Neural progenitor cell (in vitro differentiated cells): ENCODE results near the gene DCDC2B. TPM values are rescaled to one million over a fixed set of nuclear protein-coding genes. Genes with fewer than 3 reads are reported as not detected.

ENCODE experiments used
- DNase-seq: peaks from one replicate; pipeline ENCODE4 v3.0.0-alpha.2; 2016; ENCODE audit warnings: low spot score
- H2AFZ ChIP-seq: fragments of 200-600 bp; sonication (generic); replicated peaks from 2 replicates; pipeline ENCODE4 v1.6.1; 2016; ENCODE audit warnings: antibody characterized with exemption
- H3F3A ChIP-seq: fragments of 200-600 bp; sonication (generic); 2 replicates; pipeline ENCODE4 v1.6.1; 2016; ENCODE audit warnings: antibody characterized with exemption, low read depth
- H3K27ac ChIP-seq: fragments of 200-600 bp; sonication (generic); 2 replicates; pipeline ENCODE4 v1.5.1; 2016; ENCODE audit warnings: mild to moderate bottlenecking
- H3K27me3 ChIP-seq: fragments of 200-600 bp; sonication (generic); 2 replicates; pipeline ENCODE4 v1.6.1; 2016; ENCODE audit warnings: mild to moderate bottlenecking, moderate library complexity
- H3K36me3 ChIP-seq: fragments of 200-600 bp; sonication (generic); 2 replicates; pipeline ENCODE4 v1.5.1; 2016
- H3K4me1 ChIP-seq: fragments of 200-600 bp; sonication (generic); 2 replicates; pipeline ENCODE4 v1.6.1; 2016; ENCODE audit warnings: mixed run types
- H3K4me2 ChIP-seq: fragments of 200-600 bp; sonication (generic); 2 replicates; pipeline ENCODE4 v1.6.1; 2016
- H3K4me3 ChIP-seq: fragments of 200-600 bp; sonication (generic); 2 replicates; pipeline ENCODE4 v1.5.1; 2016
- H3K79me2 ChIP-seq: fragments of 200-600 bp; sonication (generic); 2 replicates; pipeline ENCODE4 v1.6.1; 2016; ENCODE audit warnings: low read depth
- H3K9ac ChIP-seq: fragments of 200-600 bp; sonication (generic); 2 replicates; pipeline ENCODE4 v1.6.1; 2016
- H3K9me3 ChIP-seq: fragments of 200-600 bp; sonication (generic); 2 replicates; pipeline ENCODE4 v1.5.1; 2016; ENCODE audit warnings: low read depth
- H4K20me1 ChIP-seq: fragments of 200-600 bp; sonication (generic); 2 replicates; pipeline ENCODE4 v1.6.1; 2016; ENCODE audit warnings: low read depth
- H3K27ac Mint-ChIP-seq: 3 replicates; pipeline ENCODE4 v1.8.0; 2021; ENCODE audit warnings: mixed read lengths
- H3K27me3 Mint-ChIP-seq: 2 replicates; pipeline ENCODE4 v1.8.0; 2022; ENCODE audit warnings: low read depth, mild to moderate bottlenecking, inconsistent platforms, moderate library complexity, mixed read lengths; ENCODE audit not compliant: insufficient read depth
- H3K36me3 Mint-ChIP-seq: 3 replicates; pipeline ENCODE4 v1.8.0; 2021; ENCODE audit warnings: mixed read lengths
- H3K4me1 Mint-ChIP-seq: 3 replicates; pipeline ENCODE4 v1.8.0; 2021; ENCODE audit warnings: mixed read lengths
- H3K4me3 Mint-ChIP-seq: 3 replicates; pipeline ENCODE4 v1.8.0; 2021; ENCODE audit warnings: mild to moderate bottlenecking, moderate library complexity, mixed read lengths
- H3K9me3 Mint-ChIP-seq: 3 replicates; pipeline ENCODE4 v1.8.0; 2020; ENCODE audit warnings: mixed read lengths
- EZH2 ChIP-seq: fragments of 200-600 bp; sonication (generic); IDR thresholded peaks from 2 replicates; pipeline ENCODE4 v1.6.1; 2017; ENCODE audit warnings: antibody characterized with exemption, mild to moderate bottlenecking, moderate library complexity
- EZH2phosphoT487 ChIP-seq: fragments of 200-600 bp; sonication (generic); IDR thresholded peaks from 2 replicates; pipeline ENCODE4 v1.6.1; 2017; ENCODE audit warnings: antibody characterized with exemption
- total RNA-seq: library from RNA; depleted of rRNA; stranded (reverse); fragments of >200 nt; gene quantifications from 2 replicates; pipeline ENCODE4 v1.2.3, GENCODE V29; 2015; ENCODE audit warnings: low replicate concordance
- TF ChIP-seq, protein P1 (sequence below): fragments of 200-600 bp; sonication (generic); IDR thresholded peaks from 2 replicates; pipeline ENCODE4 v1.5.1; 2017; ENCODE audit warnings: antibody characterized with exemption, mild to moderate bottlenecking

DCDC2B gene
- total RNA-seq, 1 donor from 2014 or later: not detected

DNA sequence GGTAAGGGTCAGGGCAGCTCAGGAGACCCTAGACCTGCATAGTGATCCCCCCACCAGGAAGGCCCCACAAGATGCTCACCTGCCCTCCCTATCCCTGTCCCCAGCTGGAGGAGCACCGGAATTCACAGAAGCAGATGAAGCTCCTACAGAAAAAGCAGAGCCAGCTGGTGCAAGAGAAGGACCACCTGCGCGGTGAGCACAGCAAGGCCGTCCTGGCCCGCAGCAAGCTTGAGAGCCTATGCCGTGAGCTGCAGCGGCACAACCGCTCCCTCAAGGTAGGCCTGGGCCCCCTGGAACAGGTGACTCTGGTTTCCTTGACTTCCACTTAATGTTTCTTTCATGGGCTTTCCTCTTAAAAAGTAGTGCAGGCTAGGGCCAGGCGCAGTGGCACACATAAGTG, 21.0 kb upstream of the DCDC2B start:
- Histone ChIP-seq H4K20me1 (peaks cover 38% of the 10 kb centered on the region), H3K9ac (no peak overlapping the region), H3F3A (no peaks in the 10 kb centered on the region), H2AFZ (no peak overlapping the region), H3K4me2 (no peak overlapping the region), H3K27me3 (no peaks in the 10 kb centered on the region), H3K36me3 (peaks cover 5% of the 10 kb centered on the region), H3K4me1 (no peaks in the 10 kb centered on the region), H3K4me3 (no peak overlapping the region), H3K27ac (no peak overlapping the region), H3K9me3 (no peaks in the 10 kb centered on the region), H3K79me2 (peaks cover 51% of the 10 kb centered on the region)
- Mint-ChIP-seq H3K4me3 (no peak overlapping the region), H3K36me3 (peaks cover 55% of the 10 kb centered on the region), H3K9me3 (no peaks in the 10 kb centered on the region), H3K4me1 (peaks cover 4% of the 10 kb centered on the region), H3K27me3 (peaks cover 5% of the 10 kb centered on the region), H3K27ac (no peak overlapping the region)
- DNase-seq: no peak
- no peak for TF ChIP-seq EZH2
- TF ChIP-seq, protein P1, sequence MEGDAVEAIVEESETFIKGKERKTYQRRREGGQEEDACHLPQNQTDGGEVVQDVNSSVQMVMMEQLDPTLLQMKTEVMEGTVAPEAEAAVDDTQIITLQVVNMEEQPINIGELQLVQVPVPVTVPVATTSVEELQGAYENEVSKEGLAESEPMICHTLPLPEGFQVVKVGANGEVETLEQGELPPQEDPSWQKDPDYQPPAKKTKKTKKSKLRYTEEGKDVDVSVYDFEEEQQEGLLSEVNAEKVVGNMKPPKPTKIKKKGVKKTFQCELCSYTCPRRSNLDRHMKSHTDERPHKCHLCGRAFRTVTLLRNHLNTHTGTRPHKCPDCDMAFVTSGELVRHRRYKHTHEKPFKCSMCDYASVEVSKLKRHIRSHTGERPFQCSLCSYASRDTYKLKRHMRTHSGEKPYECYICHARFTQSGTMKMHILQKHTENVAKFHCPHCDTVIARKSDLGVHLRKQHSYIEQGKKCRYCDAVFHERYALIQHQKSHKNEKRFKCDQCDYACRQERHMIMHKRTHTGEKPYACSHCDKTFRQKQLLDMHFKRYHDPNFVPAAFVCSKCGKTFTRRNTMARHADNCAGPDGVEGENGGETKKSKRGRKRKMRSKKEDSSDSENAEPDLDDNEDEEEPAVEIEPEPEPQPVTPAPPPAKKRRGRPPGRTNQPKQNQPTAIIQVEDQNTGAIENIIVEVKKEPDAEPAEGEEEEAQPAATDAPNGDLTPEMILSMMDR: no peak
- no peak for TF ChIP-seq EZH2phosphoT487

- H3K9me3 Mint-ChIP-seq: no peaks in the 10 kb centered on the region
- DNase-seq: no peak
- peaks cover 8% of the 10 kb centered on the region for H4K20me1 ChIP-seq
- no peaks in the 10 kb centered on the region for H3K27me3 ChIP-seq
- H3K4me1 ChIP-seq: no peaks in the 10 kb centered on the region
- H3K27ac Mint-ChIP-seq: no peak overlapping the region
- no peak overlapping the region for H3K4me2 ChIP-seq
- H3K36me3 ChIP-seq: peaks cover 5% of the 10 kb centered on the region
- no peak for TF ChIP-seq EZH2
- TF ChIP-seq, protein P1: no peak
- TF ChIP-seq EZH2phosphoT487: no peak
- H3F3A ChIP-seq: peaks cover 7% of the 10 kb centered on the region
- peaks cover under 1% of the 10 kb centered on the region for H3K4me1 Mint-ChIP-seq
- peaks cover 2% of the 10 kb centered on the region for H3K27me3 Mint-ChIP-seq
- H3K27ac ChIP-seq: no peak overlapping the region
- no peak overlapping the region for H3K4me3 Mint-ChIP-seq
- H3K9ac ChIP-seq: no peak overlapping the region
- H3K9me3 ChIP-seq: no peaks in the 10 kb centered on the region
- H3K4me3 ChIP-seq: no peak overlapping the region
- peaks cover 54% of the 10 kb centered on the region for H3K36me3 Mint-ChIP-seq
- peaks cover 6% of the 10 kb centered on the region for H3K79me2 ChIP-seq
- H2AFZ ChIP-seq: no peak overlapping the region
Measured at GRCh38 chr1:32192220-32192948, 16.5 kb upstream of the DCDC2B start.

DNA sequence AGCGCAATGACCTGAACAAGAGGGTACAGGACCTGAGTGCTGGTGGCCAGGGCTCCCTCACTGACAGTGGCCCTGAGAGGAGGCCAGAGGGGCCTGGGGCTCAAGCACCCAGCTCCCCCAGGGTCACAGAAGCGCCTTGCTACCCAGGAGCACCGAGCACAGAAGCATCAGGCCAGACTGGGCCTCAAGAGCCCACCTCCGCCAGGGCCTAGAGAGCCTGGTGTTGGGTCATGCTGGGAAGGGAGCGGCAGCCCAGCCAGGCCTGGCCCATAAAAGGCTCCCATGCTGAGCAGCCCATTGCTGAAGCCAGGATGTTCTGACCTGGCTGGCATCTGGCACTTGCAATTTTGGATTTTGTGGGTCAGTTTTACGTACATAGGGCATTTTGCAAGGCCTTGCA, 13.9 kb upstream of the DCDC2B start:
- Mint-ChIP-seq H3K4me1 (peaks cover 21% of the 10 kb centered on the region), H3K4me3 (no peak overlapping the region), H3K27me3 (no peaks in the 10 kb centered on the region), H3K27ac (no peak overlapping the region), H3K9me3 (no peaks in the 10 kb centered on the region), H3K36me3 (peaks cover 39% of the 10 kb centered on the region)
- Histone ChIP-seq H3K27me3 (no peaks in the 10 kb centered on the region), H3K4me1 (peaks cover 18% of the 10 kb centered on the region), H3K79me2 (no peaks in the 10 kb centered on the region), H2AFZ (no peak overlapping the region), H3K4me2 (no peak overlapping the region), H4K20me1 (peaks cover 9% of the 10 kb centered on the region), H3K9me3 (no peaks in the 10 kb centered on the region), H3K9ac (no peak overlapping the region), H3K4me3 (no peak overlapping the region), H3K27ac (no peak overlapping the region), H3F3A (peaks cover 27% of the 10 kb centered on the region), H3K36me3 (no peaks in the 10 kb centered on the region)
- no peak for DNase-seq
- no peak for TF ChIP-seq EZH2
- TF ChIP-seq, protein P1: no peak
- no peak for TF ChIP-seq EZH2phosphoT487
